GM12873 (cell line): ENCODE measurements around the gene RPTOR.

ENCODE experiments used
- CTCF ChIP-seq: IDR thresholded peaks from 2 replicates; pipeline ENCODE4 v1.5.1; 2012; ENCODE audit warnings: low read depth, mild to moderate bottlenecking, moderate library complexity, low read length, control low read depth; ENCODE audit not compliant: insufficient read depth; ENCODE audit errors: missing control alignments

Gene RPTOR

GRCh38 chr17:80751946-80752581 lies 207.4 kb downstream of the RPTOR start:
- TF ChIP-seq CTCF = no peak

- no peak for TF ChIP-seq CTCF
Observed at GRCh38 chr17:80753685-80754345, 209.2 kb downstream of the RPTOR start.

GRCh38 chr17:80754846-80755245 lies 210.2 kb downstream of the RPTOR start:
- no peak for TF ChIP-seq CTCF

- TF ChIP-seq CTCF = peak; percentile 38
Observed at GRCh38 chr17:80755650-80756405, 211.2 kb downstream of the RPTOR start.

- TF ChIP-seq CTCF = no peak
Observed at GRCh38 chr17:80758481-80759376, 214.1 kb downstream of the RPTOR start.

- no peak for TF ChIP-seq CTCF
Observed at GRCh38 chr17:80759377-80759673, 214.7 kb downstream of the RPTOR start.
